Measurements from ENCODE around the gene UST. TPM values are rescaled to one million over a fixed set of nuclear protein-coding genes. Genes with fewer than 3 reads are reported as not detected.

UST gene
- total RNA-seq, 1 experiment from 2014 or later: 6.1 TPM

- no peaks in the 10 kb centered on the region for H3K79me2 ChIP-seq (ENCODE audit: insufficient read depth, low read length)
- ChIA-PET CTCF (no interaction called here), RAD21 (ENCODE audit: low non-redundant PET in 1 of 2, low total read pairs in 2 of 2, uncharacterized antibody in 2 of 2, unreplicated experiment in 2 of 2) (interaction anchor here in 1 of 2 experiments (0.7 kb wide), 1 partner anchor 27 kb away, joined by 3 read pairs; no protein-coding TSS in a partner anchor), POLR2A (no interaction called here)
- no peak overlapping the region for H3K4me2 ChIP-seq (ENCODE audit: low read length)
- no peak overlapping the region for H2AFZ ChIP-seq (ENCODE audit: low read depth, low read length, poor library complexity, severe bottlenecking)
- BruUV-seq (replicated peaks): no TSS peak
- no peak for TF ChIP-seq JUND (IDR thresholded peaks at IDR 0.05)
- TF ChIP-seq EZH2 (IDR thresholded peaks at IDR 0.05): no peak
- TF ChIP-seq SIN3A (IDR thresholded peaks at IDR 0.05; ENCODE audit: low read depth): no peak
- no peak for TF ChIP-seq ATF3 (IDR thresholded peaks at IDR 0.05)
- no peak for TF ChIP-seq REST (IDR thresholded peaks at IDR 0.05; ENCODE audit: low read depth)
- TF ChIP-seq CTCF (IDR thresholded peaks at IDR 0.05 in 2 of 3, conservative IDR thresholded peaks at IDR 0.05 in 1 of 3; ENCODE audit: borderline replicate concordance in 1 of 3, insufficient read depth in 1 of 3, low read depth in 2 of 3, low read length in 2 of 3): no peak
- TF ChIP-seq MAX (IDR thresholded peaks at IDR 0.05): no peak
- no peak for TF ChIP-seq POLR2AphosphoS5 (IDR thresholded peaks at IDR 0.05; ENCODE audit: low read depth, low read length)
- no peak for TF ChIP-seq POLR2A (IDR thresholded peaks at IDR 0.05; ENCODE audit: borderline replicate concordance, extremely low read depth, insufficient read depth, insufficient read length)
- TF ChIP-seq CBX3 (IDR thresholded peaks at IDR 0.05; ENCODE audit: low read depth): no peak
- no peak for ATAC-seq
- no peaks in the 10 kb centered on the region for H4K20me1 ChIP-seq (ENCODE audit: insufficient read depth)
- DNase-seq (ENCODE audit: low read depth, low spot score): no peak
- intact Hi-C loops (cut with micrococcal nuclease): no loop called here
- no peaks in the 10 kb centered on the region; the same call in 1 of the 2 replicates for H3K9me2 ChIP-seq (ENCODE audit: insufficient read depth)
- no peaks in the 10 kb centered on the region for H3K9me3 ChIP-seq (ENCODE audit: control insufficient read depth in 1 of 2, insufficient read depth in 1 of 2, low read depth in 1 of 2, low read length in 2 of 2)
- no peak overlapping the region for H3K9ac ChIP-seq (ENCODE audit: low read length)
- H3K4me1 ChIP-seq (ENCODE audit: control insufficient read depth in 1 of 2, insufficient read depth in 2 of 2, low read length in 2 of 2): no peaks in the 10 kb centered on the region
- H3K27ac ChIP-seq (ENCODE audit: low read depth, low read length): no peak overlapping the region
- no peak overlapping the region for H3K4me3 ChIP-seq (replicated peaks in 1 of 2; ENCODE audit: low read depth in 1 of 2, low read length in 2 of 2)
- H3K27me3 ChIP-seq (ENCODE audit: insufficient read depth, low read length): no peaks in the 10 kb centered on the region
- H3K36me3 ChIP-seq (ENCODE audit: control insufficient read depth in 1 of 2, insufficient read depth in 2 of 2, low read length in 2 of 2): no peaks in the 10 kb centered on the region
These were observed 180.8 kb downstream of the UST start for GRCh38 chr6:148927586-148927985.
